HCT116 (cell line): Measurements from ENCODE around the gene TAF4B.

ENCODE experiments used
- CBX3 ChIP-seq: IDR thresholded peaks from 2 replicates; pipeline ENCODE4 v1.6.1; 2012; ENCODE audit warnings: low read depth
- CTCF ChIP-seq, 3 experiments: fragments of 200-600 bp in 1 of 3; sonication (generic) in 1 of 3; IDR thresholded peaks in 2 of 3; conservative IDR thresholded peaks in 1 of 3; 2 replicates each; pipeline ENCODE4 v1.5.1; 2012 to 2017; ENCODE audit warnings: low read depth in 2 of 3, low read length in 2 of 3, antibody characterized with exemption in 1 of 3, borderline replicate concordance in 1 of 3, control low read depth in 1 of 3, mild to moderate bottlenecking in 1 of 3, mixed read lengths in 1 of 3, mixed run types in 1 of 3, moderate library complexity in 1 of 3; ENCODE audit not compliant: insufficient read depth in 1 of 3
- ELF1 ChIP-seq: IDR thresholded peaks from 2 replicates; pipeline ENCODE4 v1.6.1; 2012; ENCODE audit warnings: low read depth, borderline replicate concordance
- EZH2 ChIP-seq: fragments of 200-600 bp; sonication (generic); IDR thresholded peaks from 2 replicates; pipeline ENCODE4 v1.6.1; 2017; ENCODE audit warnings: antibody characterized with exemption, mixed run types
- POLR2A ChIP-seq: IDR thresholded peaks from 2 replicates; pipeline ENCODE4 v1.7.0; 2011; ENCODE audit warnings: borderline replicate concordance; ENCODE audit not compliant: insufficient read depth, insufficient read length; ENCODE audit errors: extremely low read depth
- POLR2AphosphoS5 ChIP-seq: IDR thresholded peaks from 2 replicates; pipeline ENCODE4 v1.6.1; 2011; ENCODE audit warnings: mild to moderate bottlenecking, low read depth, low read length, moderate library complexity

DNA sequence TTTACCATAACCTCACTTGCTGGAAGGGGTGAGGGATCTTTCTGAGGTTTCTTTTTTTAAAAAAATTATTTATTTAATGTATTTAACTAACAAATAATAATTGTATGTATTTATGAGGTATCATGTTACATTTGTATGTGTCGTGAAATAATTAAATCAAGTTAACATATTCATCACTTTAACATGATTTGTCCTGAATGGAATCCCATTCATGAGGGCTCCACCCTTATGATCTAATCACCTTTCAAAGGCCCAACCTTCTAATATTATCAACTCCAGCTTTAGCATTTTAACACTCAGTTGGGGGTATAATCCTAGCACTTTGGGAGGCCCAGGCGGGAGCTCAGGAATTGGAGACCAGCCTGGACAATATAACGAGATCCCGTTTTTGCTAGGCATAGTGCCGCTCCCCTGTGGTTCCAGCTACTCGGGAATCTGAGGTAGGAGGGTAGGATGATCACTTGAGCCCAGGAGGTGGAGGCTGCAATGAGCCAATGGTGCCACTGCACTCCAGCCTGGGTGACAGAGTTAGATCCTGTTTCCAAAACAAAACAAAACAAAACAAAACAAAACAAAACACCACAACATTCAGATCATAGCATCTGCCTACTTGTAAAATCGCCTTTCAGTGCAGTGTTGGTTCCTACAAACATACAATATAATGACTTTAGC lies 1.1 kb upstream of the TAF4B start:
- TF ChIP-seq CTCF (IDR thresholded peaks at IDR 0.05 in 2 of 3, conservative IDR thresholded peaks at IDR 0.05 in 1 of 3; ENCODE audit: borderline replicate concordance in 1 of 3, insufficient read depth in 1 of 3, low read depth in 2 of 3, low read length in 2 of 3) (no peak), CBX3 (no peak), POLR2A (no peak), ELF1 (no peak), EZH2 (no peak), POLR2AphosphoS5 (no peak)
